Measurements from ENCODE around the gene INTS3.
A peak's percentile ranks its signal among the peaks of the same experiment; 100 is the strongest.
"Not testable (repeated sequence)": the region's sequence is repeated elsewhere in the genome, so short reads cannot be mapped to it uniquely, and the experiment has no call there.

Gene INTS3

DNA sequence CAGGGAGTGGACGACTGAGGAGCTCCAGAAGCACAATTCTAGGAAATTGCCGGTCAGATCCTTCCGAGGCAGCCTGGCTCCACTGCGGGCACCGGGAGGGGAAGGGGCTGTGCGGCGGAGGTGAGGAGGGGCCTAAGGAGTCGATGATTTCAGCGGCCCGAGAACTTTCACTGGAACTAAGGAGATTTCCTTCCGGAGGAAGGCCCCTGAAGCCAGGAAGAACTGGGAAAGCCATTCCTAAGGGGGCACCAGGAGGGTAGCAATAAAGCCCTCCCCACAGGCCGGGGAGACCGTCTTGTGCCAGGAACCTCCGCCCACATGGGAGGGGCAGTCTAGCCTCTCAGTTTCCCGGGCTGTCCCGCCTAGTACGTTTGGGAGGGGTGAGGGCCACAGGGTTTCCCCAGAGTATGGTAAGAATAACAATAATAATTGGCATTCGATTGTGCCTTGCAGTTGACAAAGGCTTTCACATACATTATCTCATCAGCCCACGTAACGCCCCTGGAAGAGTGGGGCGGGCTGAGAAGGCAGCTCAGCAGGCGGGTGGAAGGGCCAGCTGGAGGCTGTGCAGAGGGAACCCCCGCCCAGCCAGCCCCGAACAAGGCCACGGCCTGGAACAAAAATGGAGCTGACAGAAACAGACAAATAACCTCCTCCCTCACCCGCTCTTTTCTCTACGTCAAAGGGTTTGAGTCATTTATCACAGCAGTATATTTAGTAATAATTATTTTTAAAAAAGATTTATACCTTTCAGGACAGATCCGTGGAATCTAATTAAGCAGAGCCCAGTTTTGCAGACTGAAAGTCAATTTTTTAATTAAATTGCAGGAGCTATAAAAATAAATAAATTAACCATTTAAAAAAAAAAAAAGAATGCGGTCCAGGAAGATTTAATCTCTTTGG lies 29.6 kb upstream of the INTS3 start:
- Histone ChIP-seq H3K27ac (peak overlapping the region; percentile 86 to 94), H3K4me1 (peaks cover 0 to 30% (median 19%) of the 10 kb centered on the region in 4 donors), H3K27me3 (no peaks in the 10 kb centered on the region), H3K36me3 (peaks cover 0 to 5% (median 0%) of the 10 kb centered on the region in 3 donors), H3K9me3 (no peaks in the 10 kb centered on the region), H3K4me3 (peak overlapping the region; percentile 7 to 31)
- intact Hi-C loops (cut with DNase I; ENCODE audit: low total_unique reads), result no loop called here
- DNase-seq, result peak; percentile 80 to 91
- TF ChIP-seq, protein P1, sequence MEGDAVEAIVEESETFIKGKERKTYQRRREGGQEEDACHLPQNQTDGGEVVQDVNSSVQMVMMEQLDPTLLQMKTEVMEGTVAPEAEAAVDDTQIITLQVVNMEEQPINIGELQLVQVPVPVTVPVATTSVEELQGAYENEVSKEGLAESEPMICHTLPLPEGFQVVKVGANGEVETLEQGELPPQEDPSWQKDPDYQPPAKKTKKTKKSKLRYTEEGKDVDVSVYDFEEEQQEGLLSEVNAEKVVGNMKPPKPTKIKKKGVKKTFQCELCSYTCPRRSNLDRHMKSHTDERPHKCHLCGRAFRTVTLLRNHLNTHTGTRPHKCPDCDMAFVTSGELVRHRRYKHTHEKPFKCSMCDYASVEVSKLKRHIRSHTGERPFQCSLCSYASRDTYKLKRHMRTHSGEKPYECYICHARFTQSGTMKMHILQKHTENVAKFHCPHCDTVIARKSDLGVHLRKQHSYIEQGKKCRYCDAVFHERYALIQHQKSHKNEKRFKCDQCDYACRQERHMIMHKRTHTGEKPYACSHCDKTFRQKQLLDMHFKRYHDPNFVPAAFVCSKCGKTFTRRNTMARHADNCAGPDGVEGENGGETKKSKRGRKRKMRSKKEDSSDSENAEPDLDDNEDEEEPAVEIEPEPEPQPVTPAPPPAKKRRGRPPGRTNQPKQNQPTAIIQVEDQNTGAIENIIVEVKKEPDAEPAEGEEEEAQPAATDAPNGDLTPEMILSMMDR (IDR thresholded peaks at IDR 0.05), result no peak

- Histone ChIP-seq H3K9me3 (no peaks in the 10 kb centered on the region), H3K27me3 (no peaks in the 10 kb centered on the region), H3K36me3 (no peaks in the 10 kb centered on the region), H3K4me3 (no peak overlapping the region), H3K27ac (peak overlapping the region; percentile 86 to 94), H3K4me1 (peaks cover 0 to 30% (median 19%) of the 10 kb centered on the region in 4 donors)
- no peak for DNase-seq
- intact Hi-C loops (cut with DNase I; ENCODE audit: low total_unique reads), result no loop called here
- TF ChIP-seq, protein P1 (IDR thresholded peaks at IDR 0.05), result no peak
Measured at GRCh38 chr1:153698923-153699714, 28.7 kb upstream of the INTS3 start.

DNA sequence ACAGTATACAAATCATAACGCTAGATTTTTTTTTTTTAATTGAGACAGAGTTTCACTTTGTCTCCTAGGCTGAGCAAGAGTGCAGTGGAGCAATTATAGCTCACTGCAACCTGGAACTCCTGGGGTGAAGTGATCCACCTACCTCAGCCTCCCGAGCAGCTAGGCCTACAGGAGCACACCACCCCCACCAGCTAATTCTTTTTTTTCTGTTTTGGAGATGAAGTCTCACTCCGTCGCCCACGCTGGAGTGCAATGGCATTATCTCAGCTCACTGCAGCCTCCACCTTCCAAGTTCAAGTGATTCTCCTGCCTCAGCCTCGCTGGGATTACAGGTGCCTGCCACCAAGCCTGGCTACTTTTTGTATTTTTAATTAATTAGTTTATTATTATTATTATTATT lies 28.1 kb upstream of the INTS3 start:
- intact Hi-C loops (cut with DNase I; ENCODE audit: low total_unique reads), result no loop called here
- Histone ChIP-seq H3K4me1 (peaks cover 0 to 30% (median 19%) of the 10 kb centered on the region in 4 donors), H3K4me3 (no peak overlapping the region), H3K9me3 (no peaks in the 10 kb centered on the region), H3K36me3 (no peaks in the 10 kb centered on the region), H3K27ac (peak overlapping the region in 1 of 2 donors; percentile 86), H3K27me3 (no peaks in the 10 kb centered on the region)
- TF ChIP-seq, protein P1 (IDR thresholded peaks at IDR 0.05), result no peak
- DNase-seq, result no peak

- Histone ChIP-seq H3K9me3 (no peaks in the 10 kb centered on the region), H3K36me3 (no peaks in the 10 kb centered on the region), H3K4me1 (no peaks in the 10 kb centered on the region), H3K27me3 (no peaks in the 10 kb centered on the region), H3K4me3 (no peak overlapping the region), H3K27ac (no peak overlapping the region)
- no peak for DNase-seq
- intact Hi-C loops (cut with DNase I; ENCODE audit: low total_unique reads), result no loop called here
- TF ChIP-seq, protein P1 (IDR thresholded peaks at IDR 0.05), result no peak
Measured at GRCh38 chr1:153705484-153705883, 22.4 kb upstream of the INTS3 start.

GRCh38 chr1:153711026-153711425 lies 16.8 kb upstream of the INTS3 start:
- H3K9me3 ChIP-seq, result no peaks in the 10 kb centered on the region
- H3K27me3 ChIP-seq, result no peaks in the 10 kb centered on the region
- H3K27ac ChIP-seq, result no peak overlapping the region
- no peaks in the 10 kb centered on the region for H3K36me3 ChIP-seq
- intact Hi-C loops (cut with DNase I; ENCODE audit: low total_unique reads), result no loop called here
- DNase-seq, result no peak
- no peak overlapping the region for H3K4me3 ChIP-seq
- no peaks in the 10 kb centered on the region for H3K4me1 ChIP-seq
- TF ChIP-seq, protein P1 (IDR thresholded peaks at IDR 0.05), result no peak

GRCh38 chr1:153716211-153716610 lies 11.6 kb upstream of the INTS3 start:
- DNase-seq; H3K27ac ChIP-seq; H3K4me1 ChIP-seq; intact Hi-C loops (cut with DNase I; ENCODE audit: low total_unique reads); H3K27me3 ChIP-seq; H3K4me3 ChIP-seq; H3K36me3 ChIP-seq; H3K9me3 ChIP-seq: not testable (repeated sequence)

Measured in tibial artery (tissue), 4 donors.